ENCODE data around the gene CEMIP.
"Not testable (repeated sequence)": the region's sequence is repeated elsewhere in the genome, so short reads cannot be mapped to it uniquely, and the experiment has no call there.

The CEMIP gene

GRCh38 chr15:80958818-80959495 is 179.8 kb downstream of the CEMIP start:
- DNase-seq: no peak

GRCh38 chr15:80965454-80965853 is 186.3 kb downstream of the CEMIP start:
- DNase-seq: not testable (repeated sequence)

GRCh38 chr15:80966431-80967197 is 187.4 kb downstream of the CEMIP start:
- no peak for DNase-seq

- DNase-seq: no peak
Observed at GRCh38 chr15:80967451-80967850, 188.3 kb downstream of the CEMIP start.

- no peak for DNase-seq
Observed at GRCh38 chr15:80967991-80968510, 188.9 kb downstream of the CEMIP start.

GRCh38 chr15:80969316-80969715 is 190.1 kb downstream of the CEMIP start:
- DNase-seq: no peak

- DNase-seq: no peak
Observed at GRCh38 chr15:80970018-80970657, 191.0 kb downstream of the CEMIP start.

- DNase-seq: no peak
Observed at GRCh38 chr15:80970658-80971057, 191.5 kb downstream of the CEMIP start.

- DNase-seq: no peak
Observed at GRCh38 chr15:80971143-80971542, 192.0 kb downstream of the CEMIP start.

GRCh38 chr15:80972276-80972675 is 193.1 kb downstream of the CEMIP start:
- DNase-seq: no peak

GRCh38 chr15:80974914-80975313 is 195.7 kb downstream of the CEMIP start:
- no peak for DNase-seq

GRCh38 chr15:80976851-80977250 is 197.7 kb downstream of the CEMIP start:
- DNase-seq: no peak

- DNase-seq: peak; percentile 50
Observed at GRCh38 chr15:80977627-80978036, 198.5 kb downstream of the CEMIP start.

GRCh38 chr15:80978685-80979329 is 199.6 kb downstream of the CEMIP start:
- DNase-seq: no peak

GRCh38 chr15:80979538-80980200 is 200.5 kb downstream of the CEMIP start:
- DNase-seq: no peak

- DNase-seq: no peak
Observed at GRCh38 chr15:80982205-80982604, 203.0 kb downstream of the CEMIP start.

GRCh38 chr15:80982839-80983238 is 203.7 kb downstream of the CEMIP start:
- no peak for DNase-seq

GRCh38 chr15:80984856-80985255 is 205.7 kb downstream of the CEMIP start:
- no peak for DNase-seq

GRCh38 chr15:80985981-80986380 is 206.8 kb downstream of the CEMIP start:
- DNase-seq: no peak

GRCh38 chr15:80986487-80986886 is 207.3 kb downstream of the CEMIP start:
- no peak for DNase-seq

- DNase-seq: no peak
Observed at GRCh38 chr15:80988148-80988796, 209.1 kb downstream of the CEMIP start.

- no peak for DNase-seq
Observed at GRCh38 chr15:80989081-80989517, 209.9 kb downstream of the CEMIP start.

All from amniotic stem cell (primary cell).